Fibroblast of skin of right quadriceps (primary cell): ENCODE measurements around the gene ITSN1.

Source experiments
- DNase-seq: peaks from one replicate; pipeline ENCODE4 v3.0.0-alpha.2; 2013

The ITSN1 gene

GRCh38 chr21:33733601-33734000 is 91.3 kb downstream of the ITSN1 start:
- no peak for DNase-seq

GRCh38 chr21:33734291-33734690 is 92.0 kb downstream of the ITSN1 start:
- DNase-seq, result peak; percentile 18

- DNase-seq, result no peak
Observed at GRCh38 chr21:33734818-33735217, 92.5 kb downstream of the ITSN1 start.

- DNase-seq, result no peak
Observed at GRCh38 chr21:33736569-33736968, 94.3 kb downstream of the ITSN1 start.

GRCh38 chr21:33739701-33740100 is 97.4 kb downstream of the ITSN1 start:
- DNase-seq, result no peak

GRCh38 chr21:33747420-33747819 is 105.1 kb downstream of the ITSN1 start:
- no peak for DNase-seq

- no peak for DNase-seq
Observed at GRCh38 chr21:33748903-33749302, 106.6 kb downstream of the ITSN1 start.

GRCh38 chr21:33750017-33750416 is 107.7 kb downstream of the ITSN1 start:
- DNase-seq, result no peak

- DNase-seq, result peak; percentile 18
Observed at GRCh38 chr21:33751120-33751519, 108.8 kb downstream of the ITSN1 start.

- no peak for DNase-seq
Observed at GRCh38 chr21:33751533-33751932, 109.2 kb downstream of the ITSN1 start.

- no peak for DNase-seq
Observed at GRCh38 chr21:33752260-33752659, 110.0 kb downstream of the ITSN1 start.

GRCh38 chr21:33753886-33754285 is 111.6 kb downstream of the ITSN1 start:
- DNase-seq, result no peak

- DNase-seq, result no peak
Observed at GRCh38 chr21:33754481-33754880, 112.2 kb downstream of the ITSN1 start.

GRCh38 chr21:33755354-33755753 is 113.1 kb downstream of the ITSN1 start:
- no peak for DNase-seq

GRCh38 chr21:33760641-33761440 is 118.5 kb downstream of the ITSN1 start:
- DNase-seq, result peak; percentile 79

- peak; percentile 99 for DNase-seq
Observed at GRCh38 chr21:33761441-33762036, 119.2 kb downstream of the ITSN1 start.

- peak; percentile 66 for DNase-seq
Observed at GRCh38 chr21:33762803-33763581, 120.7 kb downstream of the ITSN1 start.

GRCh38 chr21:33763582-33763899 is 121.2 kb downstream of the ITSN1 start:
- DNase-seq, result no peak

- DNase-seq, result peak; percentile 60
Observed at GRCh38 chr21:33767236-33767635, 124.9 kb downstream of the ITSN1 start.

GRCh38 chr21:33767960-33768359 is 125.7 kb downstream of the ITSN1 start:
- DNase-seq, result no peak

GRCh38 chr21:33769057-33769456 is 126.8 kb downstream of the ITSN1 start:
- no peak for DNase-seq

GRCh38 chr21:33770542-33770941 is 128.2 kb downstream of the ITSN1 start:
- DNase-seq, result no peak

- DNase-seq, result no peak
Observed at GRCh38 chr21:33771976-33772375, 129.7 kb downstream of the ITSN1 start.

GRCh38 chr21:33774551-33774950 is 132.2 kb downstream of the ITSN1 start:
- no peak for DNase-seq
